GM13976 (cell line): ENCODE data around the gene DNAH2.
A peak's percentile ranks its signal among the peaks of the same experiment; 100 is the strongest.

ENCODE experiments used
- DNase-seq: peaks from one replicate; pipeline ENCODE4 v3.0.0; 2012; ENCODE audit warnings: low spot score
- in situ Hi-C: fragments of 300-500 bp; cut with MboI; formaldehyde crosslinking; loops from one replicate; pipeline ENCODE4 v1.12.0; 2022; ENCODE audit warnings: low sequenced_read_pairs, mixed read lengths, inconsistent platforms; ENCODE audit not compliant: unreplicated experiment
- TF ChIP-seq, protein P1 (sequence below): IDR thresholded peaks from 2 replicates; pipeline ENCODE4 v1.5.1; 2012; ENCODE audit warnings: borderline replicate concordance, mild to moderate bottlenecking; ENCODE audit not compliant: insufficient read depth; ENCODE audit errors: extremely low read depth, missing control alignments, control extremely low read depth

DNAH2 gene

GRCh38 chr17:7684851-7685532 lies 32.6 kb upstream of the DNAH2 start:
- in situ Hi-C loops = no loop called here
- TF ChIP-seq, protein P1, sequence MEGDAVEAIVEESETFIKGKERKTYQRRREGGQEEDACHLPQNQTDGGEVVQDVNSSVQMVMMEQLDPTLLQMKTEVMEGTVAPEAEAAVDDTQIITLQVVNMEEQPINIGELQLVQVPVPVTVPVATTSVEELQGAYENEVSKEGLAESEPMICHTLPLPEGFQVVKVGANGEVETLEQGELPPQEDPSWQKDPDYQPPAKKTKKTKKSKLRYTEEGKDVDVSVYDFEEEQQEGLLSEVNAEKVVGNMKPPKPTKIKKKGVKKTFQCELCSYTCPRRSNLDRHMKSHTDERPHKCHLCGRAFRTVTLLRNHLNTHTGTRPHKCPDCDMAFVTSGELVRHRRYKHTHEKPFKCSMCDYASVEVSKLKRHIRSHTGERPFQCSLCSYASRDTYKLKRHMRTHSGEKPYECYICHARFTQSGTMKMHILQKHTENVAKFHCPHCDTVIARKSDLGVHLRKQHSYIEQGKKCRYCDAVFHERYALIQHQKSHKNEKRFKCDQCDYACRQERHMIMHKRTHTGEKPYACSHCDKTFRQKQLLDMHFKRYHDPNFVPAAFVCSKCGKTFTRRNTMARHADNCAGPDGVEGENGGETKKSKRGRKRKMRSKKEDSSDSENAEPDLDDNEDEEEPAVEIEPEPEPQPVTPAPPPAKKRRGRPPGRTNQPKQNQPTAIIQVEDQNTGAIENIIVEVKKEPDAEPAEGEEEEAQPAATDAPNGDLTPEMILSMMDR = no peak
- no peak for DNase-seq

DNA sequence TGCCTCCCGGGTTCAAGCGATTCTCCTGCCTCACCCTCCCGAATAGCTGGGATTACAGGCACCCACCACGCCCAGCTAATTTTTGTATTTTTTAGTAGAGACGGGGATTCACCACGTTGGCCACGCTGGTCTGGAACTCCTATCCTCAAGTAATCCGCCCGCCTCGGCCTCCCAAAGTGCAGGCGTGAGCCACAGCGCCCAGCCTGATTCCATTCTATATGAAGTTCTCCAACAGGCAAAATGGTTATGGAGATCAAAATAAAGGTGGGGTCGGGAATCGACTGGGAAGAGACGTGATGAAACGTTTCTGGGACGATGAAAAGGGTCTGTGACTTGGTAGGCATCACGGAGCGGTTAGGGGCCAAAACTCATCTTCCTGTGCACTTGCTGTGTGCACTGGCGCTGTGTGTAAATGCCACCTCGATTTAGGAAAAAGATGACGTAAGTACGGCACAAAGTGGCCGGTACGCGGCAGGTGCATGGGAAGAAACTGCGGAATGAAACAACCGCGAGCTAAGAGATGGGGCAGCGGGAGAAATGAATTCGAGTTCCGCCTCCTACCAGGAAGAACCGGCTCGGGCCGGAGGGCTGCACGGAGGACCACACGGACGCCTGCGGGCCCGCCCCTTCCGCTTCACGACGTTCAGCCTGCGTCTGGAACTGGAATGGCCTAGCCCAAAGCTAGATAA lies 31.9 kb upstream of the DNAH2 start:
- TF ChIP-seq, protein P1 = no peak
- in situ Hi-C loops = no loop called here
- peak; percentile 90 for DNase-seq

DNA sequence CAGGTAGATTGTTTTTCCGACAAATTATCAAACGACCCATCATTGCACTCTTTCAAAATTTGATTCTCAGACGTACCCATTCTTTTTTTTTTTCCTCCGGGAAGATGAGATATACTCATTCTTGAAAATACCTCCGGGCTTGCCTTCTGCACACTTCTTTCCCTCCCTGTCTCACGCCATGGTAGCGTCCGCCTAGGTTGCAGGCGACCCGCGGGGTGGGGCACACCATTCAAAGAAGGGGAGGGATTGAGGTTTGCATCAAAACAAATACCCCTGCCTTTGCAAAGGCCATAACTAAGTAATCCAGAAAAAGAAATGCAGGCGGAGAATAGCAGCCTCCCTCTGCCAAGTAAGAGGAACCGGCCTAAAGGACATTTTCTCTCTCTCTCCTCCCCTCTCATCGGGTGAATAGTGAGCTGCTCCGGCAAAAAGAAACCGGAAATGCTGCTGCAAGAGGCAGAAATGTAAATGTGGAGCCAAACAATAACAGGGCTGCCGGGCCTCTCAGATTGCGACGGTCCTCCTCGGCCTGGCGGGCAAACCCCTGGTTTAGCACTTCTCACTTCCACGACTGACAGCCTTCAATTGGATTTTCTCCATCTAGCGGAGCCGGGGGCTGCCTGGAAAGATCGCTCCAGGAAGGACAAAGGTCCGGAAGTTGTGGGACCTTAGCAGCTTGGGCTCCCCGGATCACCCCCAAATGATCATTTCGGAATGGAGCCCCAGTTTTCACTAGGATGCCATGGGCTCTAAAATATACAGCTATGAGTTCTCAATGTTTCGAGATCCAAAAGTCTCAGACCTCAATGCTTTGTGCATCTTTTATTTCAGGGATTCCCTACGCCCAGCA lies 31.1 kb upstream of the DNAH2 start:
- peak; percentile 77 for DNase-seq
- in situ Hi-C loops = no loop called here
- TF ChIP-seq, protein P1 = no peak

DNA sequence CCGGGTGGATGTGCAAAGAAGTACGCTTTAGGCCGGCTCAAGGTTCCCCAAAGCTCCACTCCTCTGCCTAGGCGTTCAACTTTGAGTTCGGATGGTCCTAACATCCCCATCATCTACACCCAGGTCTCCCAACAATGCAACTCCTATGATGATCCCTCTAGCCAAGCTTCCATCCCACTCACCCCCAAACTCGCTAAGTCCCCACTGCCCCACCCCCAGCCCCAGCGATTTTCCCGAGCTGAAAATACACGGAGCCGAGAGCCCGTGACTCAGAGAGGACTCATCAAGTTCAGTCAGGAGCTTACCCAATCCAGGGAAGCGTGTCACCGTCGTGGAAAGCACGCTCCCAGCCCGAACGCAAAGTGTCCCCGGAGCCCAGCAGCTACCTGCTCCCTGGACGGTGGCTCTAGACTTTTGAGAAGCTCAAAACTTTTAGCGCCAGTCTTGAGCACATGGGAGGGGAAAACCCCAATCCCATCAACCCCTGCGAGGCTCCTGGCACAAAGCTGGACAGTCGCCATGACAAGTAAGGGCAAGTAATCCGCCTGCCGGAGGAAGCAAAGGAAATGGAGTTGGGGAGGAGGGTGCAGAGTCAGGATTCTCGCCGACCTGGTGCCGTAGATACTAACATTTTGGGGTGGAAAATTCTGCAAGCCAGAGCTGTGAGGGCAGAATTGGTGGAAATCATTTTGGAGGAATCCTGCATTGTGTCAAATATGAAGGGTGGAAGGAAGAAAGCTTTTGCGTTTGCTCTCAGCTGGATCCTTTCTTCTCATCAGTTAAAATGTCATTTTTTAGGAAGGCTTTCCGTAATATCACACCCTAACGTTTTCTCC lies 30.3 kb upstream of the DNAH2 start, which contains the start of gene TP53:
Gene TP53 (minus strand): TSS at position 419 of the 836 bp plus-strand sequence. CDS start 10,896 bp downstream, outside the sequence.
- peak; percentile 86 for DNase-seq
- in situ Hi-C loops = no loop called here
- TF ChIP-seq, protein P1 = no peak

DNA sequence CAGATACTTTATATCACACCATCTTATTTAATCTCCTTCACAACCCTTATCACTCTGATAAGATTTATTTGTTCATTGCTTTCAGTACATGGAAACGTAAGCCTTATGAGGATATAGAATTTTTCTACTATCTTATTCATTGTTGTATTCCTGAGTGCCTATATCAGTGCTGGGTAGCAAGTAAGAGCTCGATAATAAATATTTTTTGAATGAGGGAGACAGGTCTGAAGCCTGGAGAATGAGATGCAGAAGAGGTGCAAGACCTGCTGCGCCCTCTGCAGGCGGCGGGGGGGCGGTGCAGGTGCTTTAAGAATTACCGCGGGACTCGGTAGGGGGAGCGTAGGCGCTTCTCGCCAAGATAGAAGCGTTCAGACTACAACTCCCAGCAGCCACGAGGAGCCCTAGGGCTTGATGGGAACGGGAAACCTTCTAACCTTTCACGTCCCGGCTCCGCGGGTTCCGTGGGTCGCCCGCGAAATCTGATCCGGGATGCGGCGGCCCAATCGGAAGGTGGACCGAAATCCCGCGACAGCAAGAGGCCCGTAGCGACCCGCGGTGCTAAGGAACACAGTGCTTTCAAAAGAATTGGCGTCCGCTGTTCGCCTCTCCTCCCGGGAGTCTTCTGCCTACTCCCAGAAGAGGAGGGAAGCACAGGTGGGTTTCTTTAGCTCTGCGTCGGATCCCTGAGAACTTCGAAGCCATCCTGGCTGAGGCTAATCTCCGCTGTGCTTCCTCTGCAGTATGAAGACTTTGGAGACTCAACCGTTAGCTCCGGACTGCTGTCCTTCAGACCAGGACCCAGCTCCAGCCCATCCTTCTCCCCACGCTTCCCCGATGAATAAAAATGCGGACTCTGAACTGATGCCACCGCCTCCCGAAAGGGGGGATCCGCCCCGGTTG lies 29.4 kb upstream of the DNAH2 start, which contains the start of gene WRAP53:
Gene WRAP53 (plus strand): TSS at position 570 of the 900 bp plus-strand sequence. CDS start 172 bp downstream, at position 742.
- DNase-seq = peak; percentile 96
- TF ChIP-seq, protein P1 = peak; percentile 97
- in situ Hi-C loops = no loop called here
